Endodermal cell (in vitro differentiated cells): Measurements from ENCODE around the gene FARSA. TPM values are rescaled to one million over a fixed set of nuclear protein-coding genes. Genes with fewer than 3 reads are reported as not detected.

Experiments
- DNase-seq: peaks from one replicate; pipeline ENCODE4 v3.0.0-alpha.2; 2017
- H3K27ac ChIP-seq: 2 replicates; pipeline ENCODE4 v1.5.1; 2013; ENCODE audit warnings: mild to moderate bottlenecking, low read depth, low read length, moderate library complexity
- H3K27me3 ChIP-seq: 2 replicates; pipeline ENCODE4 v1.6.1; 2013; ENCODE audit warnings: mild to moderate bottlenecking, low read length, moderate library complexity; ENCODE audit not compliant: insufficient read depth, control insufficient read depth, poor library complexity, severe bottlenecking
- H3K36me3 ChIP-seq: 2 replicates; pipeline ENCODE4 v1.7.0; 2013; ENCODE audit warnings: mild to moderate bottlenecking, low read length, moderate library complexity; ENCODE audit not compliant: control insufficient read depth, insufficient read depth
- H3K4me1 ChIP-seq: one replicate; pipeline ENCODE4 v1.7.0; 2013; ENCODE audit warnings: low read length; ENCODE audit not compliant: control insufficient read depth, insufficient read depth
- H3K4me3 ChIP-seq: 2 replicates; pipeline ENCODE4 v1.5.1; 2013; ENCODE audit warnings: mild to moderate bottlenecking, low read length, moderate library complexity
- H3K9ac ChIP-seq: 2 replicates; pipeline ENCODE4 v1.6.1; 2013; ENCODE audit warnings: mild to moderate bottlenecking, low read length, moderate library complexity; ENCODE audit not compliant: poor library complexity, severe bottlenecking; ENCODE audit errors: extremely low read depth
- H3K9me3 ChIP-seq: 2 replicates; pipeline ENCODE4 v1.6.1; 2013; ENCODE audit warnings: mild to moderate bottlenecking, low read length, moderate library complexity; ENCODE audit not compliant: control insufficient read depth
- H3K27ac Mint-ChIP-seq: 2 replicates; pipeline ENCODE4 v1.8.0; 2020; ENCODE audit warnings: mixed read lengths
- H3K27me3 Mint-ChIP-seq: 2 replicates; pipeline ENCODE4 v1.8.0; 2021; ENCODE audit warnings: mild to moderate bottlenecking, mixed read lengths; ENCODE audit not compliant: insufficient read depth
- H3K36me3 Mint-ChIP-seq: 2 replicates; pipeline ENCODE4 v1.8.0; 2020; ENCODE audit warnings: low read depth, mixed read lengths
- H3K4me1 Mint-ChIP-seq: 2 replicates; pipeline ENCODE4 v1.8.0; 2020; ENCODE audit warnings: mixed read lengths
- H3K4me3 Mint-ChIP-seq: 2 replicates; pipeline ENCODE4 v1.8.0; 2020; ENCODE audit warnings: mild to moderate bottlenecking, moderate library complexity, mixed read lengths
- H3K9me3 Mint-ChIP-seq: 2 replicates; pipeline ENCODE4 v1.8.0; 2020; ENCODE audit warnings: mild to moderate bottlenecking, mixed read lengths
- CTCF ChIP-seq: fragments of 200-600 bp; sonication (generic); conservative IDR thresholded peaks from 2 replicates; pipeline ENCODE4 v1.5.0; 2021; ENCODE audit warnings: antibody characterized with exemption, mild to moderate bottlenecking
- WGBS, 2 experiments: methylation state at CpG; one replicate each; pipeline versions ENCODE4 v1.1.5 to v1.1.7; 2013; ENCODE audit warnings: missing lambda C conversion rate in 2 of 2, mixed read lengths in 1 of 2; ENCODE audit not compliant: insufficient coverage in 1 of 2, insufficient read length in 1 of 2; 5-methylcytosine and 5-hydroxymethylcytosine counted together
- total RNA-seq, 2 donors: library from RNA; stranded (reverse); fragmentation: NEBNext Ultra II Directional in 1 of 2; extraction: Animal tissue kit (Norgen Biotek cat#: 25700) in 1 of 2; gene quantifications; 2 replicates in 1 of 2; 3 replicates in 1 of 2; pipeline ENCODE4 v1.2.1, GENCODE V29; 2021

Gene FARSA
- total RNA-seq, 2 donors from 2014 or later, result 65.1 to 70.8 TPM

GRCh38 chr19:12930002-12930645 lies 3.4 kb downstream of the FARSA start:
- 95 to 100% methylated on average over 5 to 19 of the region's 19 CpGs for WGBS, 2 experiments
- no peak overlapping the region for H3K27ac Mint-ChIP-seq
- H3K27me3 Mint-ChIP-seq, result no peaks in the 10 kb centered on the region
- peaks cover 9% of the 10 kb centered on the region for H3K4me1 Mint-ChIP-seq
- H3K4me3 Mint-ChIP-seq, result no peak overlapping the region
- Histone ChIP-seq H3K9ac (no peak overlapping the region), H3K27ac (no peak overlapping the region), H3K9me3 (no peaks in the 10 kb centered on the region), H3K36me3 (peaks cover 48% of the 10 kb centered on the region), H3K4me1 (no peaks in the 10 kb centered on the region), H3K27me3 (no peaks in the 10 kb centered on the region), H3K4me3 (no peak overlapping the region)
- TF ChIP-seq CTCF, result no peak
- no peaks in the 10 kb centered on the region for H3K9me3 Mint-ChIP-seq
- H3K36me3 Mint-ChIP-seq, result peaks cover 45% of the 10 kb centered on the region
- DNase-seq, result no peak

- H3K4me3 ChIP-seq, result no peak overlapping the region
- H3K36me3 ChIP-seq, result peaks cover 62% of the 10 kb centered on the region
- Mint-ChIP-seq H3K4me1 (no peaks in the 10 kb centered on the region), H3K36me3 (peaks cover 66% of the 10 kb centered on the region), H3K27me3 (no peaks in the 10 kb centered on the region), H3K27ac (no peak overlapping the region), H3K4me3 (no peak overlapping the region), H3K9me3 (peaks cover 2% of the 10 kb centered on the region)
- no peak for TF ChIP-seq CTCF
- no peak overlapping the region for H3K27ac ChIP-seq
- WGBS, 2 experiments, result 97% methylated on average over 19 to 29 of the region's 29 CpGs
- no peaks in the 10 kb centered on the region for H3K4me1 ChIP-seq
- H3K9ac ChIP-seq, result no peak overlapping the region
- DNase-seq, result no peak
- H3K9me3 ChIP-seq, result no peaks in the 10 kb centered on the region
- no peaks in the 10 kb centered on the region for H3K27me3 ChIP-seq
These were observed 8.7 kb downstream of the FARSA start for GRCh38 chr19:12924621-12925310.

- Histone ChIP-seq H3K9me3 (no peaks in the 10 kb centered on the region), H3K27ac (no peak overlapping the region), H3K4me1 (no peaks in the 10 kb centered on the region), H3K36me3 (peaks cover 47% of the 10 kb centered on the region), H3K9ac (no peak overlapping the region), H3K27me3 (no peaks in the 10 kb centered on the region), H3K4me3 (no peak overlapping the region)
- DNase-seq, result no peak
- Mint-ChIP-seq H3K27me3 (peaks cover 11% of the 10 kb centered on the region), H3K4me1 (no peaks in the 10 kb centered on the region), H3K9me3 (peaks cover 10% of the 10 kb centered on the region), H3K36me3 (peaks cover 50% of the 10 kb centered on the region), H3K27ac (no peak overlapping the region), H3K4me3 (no peak overlapping the region)
- 91 to 95% methylated on average over 3 to 4 of the region's 4 CpGs for WGBS, 2 experiments
- no peak for TF ChIP-seq CTCF
These were observed 10.6 kb downstream of the FARSA start for GRCh38 chr19:12922959-12923358.
